ENCODE data around the gene MID2.
"Not testable (repeated sequence)": the region's sequence is repeated elsewhere in the genome, so short reads cannot be mapped to it uniquely, and the experiment has no call there.

MID2 gene

GRCh38 chrX:107825698-107826237, at the start of gene MID2:
Gene MID2, plus strand, starts transcription at chrX:107825866. Its CDS starts 561 bp downstream, at chrX:107826427.
- peak; percentile 38 for DNase-seq (ENCODE audit: low spot score)

GRCh38 chrX:107776649-107777535, 48.8 kb upstream of the MID2 start:
- peak; percentile 80 for DNase-seq (ENCODE audit: low spot score)

DNA sequence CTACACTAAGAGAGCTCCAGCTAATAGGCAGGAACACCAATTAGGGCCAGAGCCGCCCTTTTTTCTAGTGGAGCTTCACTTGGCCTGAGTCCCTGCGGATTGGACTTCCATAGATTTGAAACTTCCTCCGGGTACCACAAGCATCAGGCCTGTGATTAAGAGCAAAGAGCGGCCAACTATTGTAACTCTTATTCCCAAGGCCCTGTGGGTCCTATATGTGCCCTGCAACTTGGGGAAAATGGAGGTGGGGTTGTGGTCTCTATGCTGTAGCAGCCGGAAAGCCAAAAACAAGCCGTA, 48.2 kb upstream of the MID2 start, which contains the start of gene NCBP2L:
TSS of gene NCBP2L (plus strand) at position 198 of the 297 bp plus-strand sequence. CDS start 16,488 bp downstream, outside the sequence.
- no peak for DNase-seq (ENCODE audit: low spot score)

GRCh38 chrX:107780525-107780924, 45.1 kb upstream of the MID2 start:
- DNase-seq (ENCODE audit: low spot score) = no peak

DNA sequence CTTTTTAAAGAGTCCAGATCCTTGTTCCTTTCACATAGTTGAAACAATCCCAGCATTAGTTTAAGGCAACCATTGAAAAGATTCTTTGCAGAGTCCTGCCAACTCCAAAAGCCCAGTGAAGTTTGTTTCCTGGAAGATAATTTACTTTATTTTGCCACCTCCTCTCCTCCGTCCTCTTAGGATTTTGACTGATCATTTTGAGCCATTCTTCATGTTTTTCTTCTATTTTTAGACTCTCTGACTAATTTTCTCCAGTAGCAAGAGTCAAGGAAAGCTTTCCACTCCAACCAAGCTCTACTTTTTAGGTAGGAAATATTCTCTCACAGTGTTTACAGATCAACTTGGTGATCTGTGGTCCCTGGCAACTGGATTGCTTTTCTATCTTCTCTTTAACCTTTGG, 37.8 kb upstream of the MID2 start:
- no peak for DNase-seq (ENCODE audit: low spot score)

- no peak for DNase-seq (ENCODE audit: low spot score)
These were observed 21.2 kb upstream of the MID2 start for GRCh38 chrX:107804427-107804826.

GRCh38 chrX:107805179-107805578, 20.5 kb upstream of the MID2 start:
- DNase-seq (ENCODE audit: low spot score) = no peak

DNA sequence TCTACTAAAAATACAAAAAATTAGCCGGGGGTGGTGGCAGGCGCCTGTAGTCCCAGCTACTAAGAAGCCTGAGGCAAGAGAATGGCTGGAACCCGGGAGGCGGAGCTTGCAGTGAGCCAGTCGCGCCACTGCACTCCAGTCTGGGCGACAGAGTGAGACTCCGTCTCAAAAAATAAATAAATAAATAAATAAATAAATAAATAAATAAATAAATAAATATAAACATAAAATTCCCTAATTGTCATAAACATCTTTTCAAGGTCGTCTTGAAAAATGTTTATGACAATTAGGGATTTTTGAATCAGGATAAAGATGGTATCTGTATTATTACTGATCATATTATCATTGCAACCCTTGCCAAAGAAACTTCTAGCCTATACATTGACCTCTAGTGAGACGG, 15.6 kb upstream of the MID2 start:
- DNase-seq (ENCODE audit: low spot score) = not testable (repeated sequence)

- no peak for DNase-seq (ENCODE audit: low spot score)
These were observed 6.7 kb upstream of the MID2 start for GRCh38 chrX:107818900-107819521.

GRCh38 chrX:107823042-107823441, 2.6 kb upstream of the MID2 start:
- DNase-seq (ENCODE audit: low spot score) = no peak

DNA sequence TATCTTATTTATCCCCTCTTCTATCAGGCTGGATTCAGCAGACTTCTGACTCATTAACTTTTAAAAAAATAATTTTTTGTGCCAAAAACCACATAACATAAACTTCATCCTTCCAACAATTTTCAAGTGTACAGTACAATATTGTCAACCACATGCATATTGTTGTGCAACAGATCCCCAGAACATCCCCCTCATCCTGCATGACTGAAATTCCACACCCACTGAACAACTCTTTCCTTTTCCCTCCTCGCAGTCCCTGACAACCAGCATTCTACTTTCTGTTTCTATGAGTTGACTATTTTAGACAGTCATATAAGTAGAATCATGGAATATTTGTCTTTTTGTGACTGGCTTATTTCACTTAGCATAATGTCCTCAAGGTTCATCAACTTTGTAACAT, 2.2 kb upstream of the MID2 start:
- DNase-seq (ENCODE audit: low spot score) = no peak

GRCh38 chrX:107826238-107827029, 768 bp downstream of the MID2 start:
- peak; percentile 15 for DNase-seq (ENCODE audit: low spot score)

DNA sequence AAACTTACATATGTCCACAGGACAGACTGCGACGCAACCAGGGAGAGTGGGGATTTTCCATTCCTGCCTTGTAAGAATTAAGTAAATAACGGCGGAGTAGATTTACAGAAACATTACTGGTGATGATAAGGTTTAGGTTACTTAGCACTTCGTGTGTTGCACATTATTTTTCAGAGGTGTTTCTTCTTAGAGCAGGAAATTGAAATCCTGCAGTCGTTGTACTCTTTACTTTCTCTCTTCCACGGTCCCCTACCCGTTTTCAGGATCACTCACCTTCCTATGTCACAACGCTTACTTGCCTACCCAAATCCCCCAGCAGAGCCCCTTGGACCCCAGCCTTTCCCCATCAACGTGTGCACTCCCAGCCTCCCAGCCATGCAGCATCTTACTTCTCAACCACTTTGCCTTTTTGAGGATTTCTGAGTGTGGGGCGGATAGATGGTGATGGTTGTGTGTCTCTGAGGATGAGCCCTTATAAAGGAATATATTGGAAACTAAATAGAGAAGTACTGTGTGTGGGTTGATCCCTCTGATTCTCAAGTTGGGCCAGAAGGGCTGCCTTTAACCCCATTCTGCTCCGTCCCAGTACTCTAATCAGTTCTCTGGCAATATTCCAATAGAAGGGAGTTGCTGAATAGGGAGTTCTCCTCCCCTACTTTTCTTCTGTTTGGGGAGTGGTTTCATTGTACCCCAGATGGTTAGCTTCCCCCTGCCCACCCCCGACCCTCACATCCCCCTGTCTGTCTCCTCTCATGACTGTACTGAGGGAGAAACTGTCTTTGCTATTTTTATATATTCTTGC, 1.6 kb downstream of the MID2 start:
- DNase-seq (ENCODE audit: low spot score) = no peak

DNA sequence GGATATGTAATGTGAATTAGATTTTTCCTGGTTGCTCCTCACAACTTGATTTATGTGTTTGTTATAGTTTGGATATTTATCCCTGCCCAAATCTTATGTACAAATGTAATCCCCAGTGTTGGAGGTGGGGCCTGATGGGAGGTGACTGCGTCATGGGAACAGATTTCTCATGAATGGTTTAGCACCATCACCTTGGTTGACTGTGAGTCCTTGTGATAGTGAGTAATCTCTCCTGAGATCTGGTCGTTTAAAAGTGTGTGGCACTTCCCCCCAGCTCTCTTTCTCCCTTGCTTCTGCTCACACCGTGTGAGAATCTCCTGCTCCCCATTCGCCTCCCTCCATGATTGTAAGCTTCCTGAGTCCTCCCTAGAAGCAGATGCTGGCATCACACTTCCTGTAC, 2.2 kb downstream of the MID2 start:
- no peak for DNase-seq (ENCODE audit: low spot score)

GRCh38 chrX:107829878-107830277, 4.2 kb downstream of the MID2 start:
- DNase-seq (ENCODE audit: low spot score) = no peak

DNA sequence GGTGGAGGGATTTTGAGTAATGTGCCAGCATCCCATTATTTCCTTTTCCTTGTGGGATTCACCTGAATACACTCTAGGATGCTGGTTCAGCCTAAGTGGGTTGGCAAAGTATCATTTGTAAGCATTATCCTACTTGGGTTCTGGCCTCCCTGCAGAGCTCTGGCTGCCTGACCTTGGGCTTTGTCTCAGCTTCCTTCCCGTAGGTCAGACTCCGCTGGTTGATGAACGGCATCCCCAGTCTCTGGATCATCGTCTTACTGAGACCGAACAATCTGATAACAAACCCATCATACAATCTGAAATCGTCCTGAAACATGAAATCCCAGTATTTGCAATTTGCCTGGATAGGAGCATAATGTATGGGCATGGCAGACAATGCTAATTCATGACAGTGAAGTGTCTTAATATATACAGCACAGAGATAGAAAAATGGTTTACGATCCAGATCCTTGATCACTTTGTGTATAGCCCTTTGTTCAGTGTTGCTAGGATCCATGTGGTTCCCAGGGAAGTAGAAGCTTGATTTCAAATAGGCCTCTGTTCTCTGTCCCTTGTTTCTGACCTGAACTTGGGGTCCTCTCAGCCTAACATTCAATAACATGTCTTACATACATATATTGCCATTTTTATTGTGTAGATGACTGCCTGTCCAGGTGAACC, 5.5 kb downstream of the MID2 start:
- no peak for DNase-seq (ENCODE audit: low spot score)

GRCh38 chrX:107834275-107835201, 8.9 kb downstream of the MID2 start:
- DNase-seq (ENCODE audit: low spot score) = no peak

DNA sequence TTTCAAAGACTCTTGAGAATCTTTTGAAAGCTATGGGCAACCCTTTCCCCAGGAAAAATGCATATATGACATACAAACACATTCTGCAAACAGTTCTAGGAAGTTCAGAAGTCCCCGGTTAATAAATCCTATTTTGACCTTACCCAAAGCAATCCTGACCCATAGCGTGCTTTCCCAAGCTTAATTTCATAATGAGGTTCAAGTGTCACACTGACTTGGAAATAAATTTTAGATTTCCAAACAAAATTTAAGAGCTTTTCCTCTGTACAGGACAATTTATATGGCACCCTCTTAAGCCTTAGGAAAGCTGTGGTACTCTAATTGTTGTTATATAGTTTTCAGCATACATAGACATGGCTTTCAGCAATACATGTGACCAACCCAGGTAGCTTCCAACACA, 11.3 kb downstream of the MID2 start:
- DNase-seq (ENCODE audit: low spot score) = no peak

- DNase-seq (ENCODE audit: low spot score) = no peak
These were observed 15.3 kb downstream of the MID2 start for GRCh38 chrX:107840971-107841370.
